GM12892 (cell line): Measurements from ENCODE around the gene PSME2.

Experiments used
- DNase-seq: peaks from one replicate; pipeline ENCODE4 v3.0.0; 2011; ENCODE audit not compliant: insufficient read length
- FAIRE-seq: peaks from 2 replicates; lab custom pipeline; 2011; peaks lifted over from hg19 to GRCh38; lab: Jason Lieb, UNC
- POLR2A ChIP-seq: IDR thresholded peaks from 2 replicates; pipeline ENCODE4 v1.6.1; 2011; ENCODE audit warnings: low read depth, low read length, control low read depth
- POLR2AphosphoS5 ChIP-seq: IDR thresholded peaks from 2 replicates; pipeline ENCODE4 v1.6.1; 2011; ENCODE audit warnings: low read depth, low read length, control low read depth
- TAF1 ChIP-seq: IDR thresholded peaks from 2 replicates; pipeline ENCODE4 v1.6.1; 2011; ENCODE audit warnings: low read depth, mild to moderate bottlenecking, control low read depth, low read length, borderline replicate concordance

Gene PSME2

DNA sequence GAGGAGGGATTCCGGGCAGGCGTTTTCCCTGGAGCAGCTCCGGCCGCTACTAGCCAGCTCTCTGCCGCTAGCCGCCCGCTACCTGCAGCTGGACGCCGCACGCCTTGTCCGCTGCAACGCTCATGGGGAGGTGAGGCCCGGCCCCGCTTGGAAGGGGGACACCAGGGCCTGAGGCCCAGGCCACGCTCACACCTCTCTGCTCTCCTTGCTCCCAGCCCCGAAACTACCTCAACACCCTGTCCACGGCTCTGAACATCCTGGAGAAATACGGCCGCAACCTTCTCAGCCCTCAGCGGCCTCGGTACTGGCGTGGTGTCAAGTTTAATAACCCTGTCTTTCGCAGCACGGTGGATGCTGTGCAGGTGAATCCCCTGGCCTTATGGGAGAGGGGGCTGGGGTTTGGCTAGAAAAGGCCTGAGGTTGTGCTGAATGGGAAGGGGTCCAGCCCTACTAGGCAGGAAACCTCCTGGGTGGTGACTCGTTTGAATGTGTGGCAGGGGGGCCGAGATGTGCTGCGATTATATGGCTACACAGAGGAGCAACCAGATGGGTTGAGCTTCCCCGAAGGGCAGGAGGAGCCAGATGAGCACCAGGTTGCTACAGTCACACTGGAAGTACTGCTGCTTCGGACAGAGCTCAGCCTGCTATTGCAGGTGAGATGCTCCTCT lies 1.5 kb upstream of the PSME2 start:
- FAIRE-seq (no peak), DNase-seq (no peak)
- TF ChIP-seq POLR2AphosphoS5 (no peak), TAF1 (no peak), POLR2A (no peak)

DNA sequence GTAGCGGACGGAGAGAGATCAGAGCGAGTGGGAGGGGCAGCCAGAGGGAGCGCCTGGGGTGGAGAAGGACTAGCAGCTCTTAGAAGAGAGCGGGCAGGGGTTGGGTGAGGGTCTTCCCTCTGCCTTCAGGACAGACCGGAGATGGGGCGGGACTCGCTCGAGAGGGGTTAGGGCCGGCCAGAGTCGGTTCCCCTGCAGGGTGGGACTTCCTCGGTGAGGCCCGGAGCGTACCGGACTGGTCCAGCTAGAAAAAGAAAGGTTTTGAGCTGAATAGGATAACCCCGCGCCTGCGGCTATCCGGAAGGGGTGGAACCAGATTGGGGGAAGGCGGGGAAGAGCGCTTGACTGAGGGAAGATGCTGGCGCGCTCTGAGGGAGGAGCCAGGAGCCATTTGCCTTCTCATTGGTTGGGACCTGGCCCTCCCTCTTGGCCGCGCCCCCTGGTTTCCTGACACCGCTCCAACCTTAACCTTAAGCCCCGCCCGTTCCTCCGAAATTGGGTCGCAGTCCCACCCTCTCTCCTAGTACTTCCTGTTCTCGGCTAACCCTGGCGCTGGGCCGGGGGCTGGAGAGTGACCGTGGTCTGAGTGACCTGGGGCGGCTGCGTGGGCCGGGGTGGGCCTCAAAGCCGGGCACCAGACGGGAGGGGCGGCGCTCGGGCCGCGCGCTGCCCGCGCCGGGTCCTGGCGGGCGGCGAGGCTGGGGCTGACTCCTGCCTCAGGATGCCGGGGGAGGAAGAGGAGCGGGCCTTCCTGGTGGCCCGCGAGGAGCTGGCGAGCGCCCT lies 759 bp upstream of the PSME2 start, which contains the start of gene RNF31:
RNF31 (plus strand) TSS at position 521 of the 783 bp plus-strand sequence; CDS start at position 722, 201 bp downstream.
- DNase-seq (peak; percentile 93), FAIRE-seq (peak; percentile 93)
- TF ChIP-seq POLR2A (peak; percentile 69), TAF1 (peak; percentile 41; the same call in 1 of the 2 replicates), POLR2AphosphoS5 (peak; percentile 58)

DNA sequence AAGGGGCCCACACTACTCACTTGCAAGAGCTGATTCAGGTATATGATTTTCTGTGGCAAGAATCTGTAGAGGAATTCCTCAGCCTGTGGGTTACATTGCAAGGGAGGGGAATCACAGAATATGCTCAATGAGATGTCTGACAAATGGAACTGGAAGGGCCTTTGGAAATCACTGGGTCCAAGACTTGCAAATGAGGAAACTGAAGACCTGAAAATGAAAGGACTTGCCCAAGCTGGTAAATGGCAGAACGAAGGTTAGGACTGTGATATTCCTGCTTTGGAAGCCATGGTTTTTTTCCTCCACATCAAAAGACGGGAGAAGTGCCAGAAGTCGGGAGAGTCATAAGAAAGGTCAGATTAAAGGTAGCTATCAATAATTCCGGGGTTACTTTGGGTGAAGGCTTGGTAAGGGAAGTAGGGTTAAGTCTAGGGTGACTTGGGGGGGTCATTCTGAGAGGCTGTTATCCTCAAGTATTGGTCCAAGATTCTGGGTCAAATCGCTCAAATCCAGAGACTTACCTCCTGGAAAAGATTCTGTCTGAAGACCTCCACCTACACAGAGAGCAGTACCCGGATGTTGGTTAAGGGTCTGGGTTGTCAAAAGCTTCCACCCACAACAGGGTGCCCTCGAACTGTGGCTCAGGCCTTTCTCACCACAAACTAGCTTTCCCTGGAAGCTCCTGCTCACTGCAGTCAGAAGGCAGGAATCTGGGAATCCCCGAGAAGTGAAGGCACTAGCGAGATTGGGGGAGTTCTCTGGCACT lies 539 bp downstream of the PSME2 start:
- TF ChIP-seq POLR2AphosphoS5 (no peak), TAF1 (no peak), POLR2A (no peak)
- DNase-seq (no peak), FAIRE-seq (no peak)

DNA sequence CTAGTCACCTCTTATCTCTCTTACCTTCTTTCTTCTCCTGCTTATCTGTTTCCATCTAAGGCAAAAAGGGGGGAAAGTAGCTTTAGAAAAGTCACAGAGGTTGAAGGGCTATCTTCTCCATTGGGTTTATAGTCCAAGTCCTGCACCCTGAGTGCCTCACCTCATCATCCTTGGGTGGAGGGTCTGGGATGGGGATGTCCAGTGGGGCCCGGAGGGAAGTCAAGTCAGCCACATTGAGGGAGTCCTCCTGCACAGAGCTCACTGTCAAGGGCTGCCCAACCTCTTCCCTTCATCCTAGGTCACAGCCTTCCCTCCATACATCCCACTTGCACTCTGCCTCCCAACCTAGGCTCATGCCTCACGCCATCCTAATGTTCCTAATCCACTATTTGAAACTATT lies 1.2 kb downstream of the PSME2 start:
- no peak for TF ChIP-seq TAF1
- no peak for TF ChIP-seq POLR2A
- no peak for TF ChIP-seq POLR2AphosphoS5
- DNase-seq (no peak), FAIRE-seq (no peak)

DNA sequence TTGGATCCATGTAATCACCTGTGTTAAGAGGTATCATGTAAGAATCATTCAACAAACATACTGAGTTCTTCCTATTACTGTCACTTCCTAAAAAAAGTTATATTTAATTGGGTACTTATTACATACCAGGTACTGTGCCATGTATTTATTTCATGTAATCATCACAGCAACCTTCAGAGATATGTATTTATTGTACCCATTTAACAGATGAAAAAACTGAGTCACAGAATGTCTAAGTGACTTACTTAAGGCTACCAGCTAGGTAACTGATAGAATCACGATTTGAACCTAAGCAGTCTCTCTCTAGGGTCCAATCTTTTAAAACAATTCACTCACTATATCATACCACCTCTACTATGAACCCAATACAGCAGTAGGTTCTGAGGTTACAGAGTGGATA lies 2.0 kb downstream of the PSME2 start:
- DNase-seq (no peak), FAIRE-seq (no peak)
- no peak for TF ChIP-seq POLR2AphosphoS5
- no peak for TF ChIP-seq POLR2A
- TF ChIP-seq TAF1, result no peak

DNA sequence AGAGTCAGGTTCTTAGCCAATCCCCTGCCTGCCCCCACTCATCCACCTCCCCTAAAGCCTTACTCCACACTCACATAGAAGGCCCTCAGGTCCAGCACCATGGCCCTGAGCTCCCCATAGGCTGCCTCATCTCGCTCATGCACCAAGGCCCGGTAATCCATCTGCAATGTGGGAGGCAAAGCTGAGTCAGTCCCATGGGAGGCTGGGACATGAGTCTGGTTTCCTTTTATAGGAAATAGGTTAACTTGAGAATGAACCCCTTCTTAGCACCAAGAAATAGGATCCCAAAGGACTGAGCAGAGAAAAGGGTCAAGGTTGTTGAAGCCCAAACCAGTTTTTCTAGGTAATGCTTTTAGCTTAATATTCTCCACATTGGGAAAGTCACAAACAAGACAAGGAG lies 2.9 kb downstream of the PSME2 start:
- no peak for TF ChIP-seq TAF1
- no peak for TF ChIP-seq POLR2AphosphoS5
- no peak; the same call in 1 of the 2 replicates for TF ChIP-seq POLR2A
- FAIRE-seq, result no peak
- DNase-seq, result no peak

DNA sequence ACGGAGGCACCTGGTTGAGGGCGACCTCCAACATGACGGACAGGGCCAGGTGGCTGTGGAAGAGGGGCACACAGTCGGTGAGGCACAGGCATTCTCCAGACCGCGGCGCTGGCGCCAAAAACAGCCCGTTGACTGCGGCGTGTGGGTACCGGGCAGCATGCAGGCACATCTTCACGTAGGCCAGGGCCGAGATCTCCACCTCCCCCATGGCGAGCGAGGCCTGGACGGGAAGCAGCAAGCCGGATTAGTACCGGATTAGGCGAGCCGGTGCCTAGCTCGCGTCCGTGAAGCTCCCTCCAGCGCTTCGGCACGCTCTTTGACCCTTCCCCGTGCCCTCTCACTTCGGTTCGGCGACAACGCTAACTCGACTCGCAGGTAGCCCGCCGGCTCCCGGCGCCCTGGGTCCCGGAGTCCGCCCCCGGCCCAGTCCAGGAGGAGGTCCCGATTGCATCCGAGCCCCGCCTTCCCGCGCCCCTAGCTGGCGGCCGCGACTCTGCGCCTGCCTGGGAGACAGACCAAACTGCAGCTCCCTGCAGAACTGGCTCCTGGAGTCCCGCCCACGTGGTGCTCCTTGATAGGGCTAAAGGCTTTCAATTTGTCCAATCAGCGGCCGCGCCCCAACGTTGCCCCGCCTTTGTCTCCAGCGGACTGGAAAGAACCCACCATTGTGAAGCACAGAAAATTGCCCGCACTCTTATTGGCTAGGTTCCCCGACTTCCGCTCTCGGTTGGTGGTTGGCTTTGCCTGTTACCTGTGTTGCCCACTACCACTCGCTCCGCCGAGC lies 5.1 kb downstream of the PSME2 start, which contains the start of gene EMC9:
EMC9 (minus strand) TSS at position 495 of the 784 bp plus-strand sequence; CDS start at position 208, 287 bp downstream.
- DNase-seq (peak; percentile 96), FAIRE-seq (peak; percentile 95)
- TF ChIP-seq POLR2AphosphoS5, result peak; percentile 86
- peak; percentile 90 for TF ChIP-seq POLR2A
- TF ChIP-seq TAF1, result peak; percentile 82; the same call in 1 of the 2 replicates

DNA sequence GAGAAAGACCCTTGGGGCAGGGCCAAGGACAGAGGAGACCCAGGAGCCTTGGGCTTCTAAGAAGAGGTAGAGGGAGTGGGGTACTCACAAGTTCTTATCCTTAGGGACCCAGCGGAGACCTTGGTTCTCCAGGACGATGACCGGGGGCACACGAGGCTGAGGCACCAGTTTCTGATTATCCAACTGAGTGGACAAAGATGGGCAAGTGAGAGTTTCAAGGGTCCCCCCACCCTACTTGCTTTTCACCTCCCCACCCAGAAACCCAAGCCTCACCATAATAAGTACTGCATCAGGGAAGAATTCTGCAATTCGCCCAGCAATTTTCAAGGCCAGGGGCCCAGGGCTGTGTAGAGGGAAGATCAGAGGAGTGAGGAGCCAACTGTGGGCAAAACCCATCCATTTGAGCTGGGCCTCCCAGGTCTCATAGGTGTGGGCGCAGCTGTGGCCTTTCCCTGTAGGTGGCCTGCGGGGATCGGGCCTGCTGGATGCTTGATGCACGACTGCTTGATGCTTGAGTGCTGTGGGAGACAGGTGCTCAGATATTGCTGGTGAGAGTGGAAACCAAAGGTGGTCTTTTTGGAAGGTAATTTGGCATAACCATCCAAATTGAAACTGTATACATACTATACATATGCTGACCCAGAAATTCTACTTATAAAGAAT lies 7.0 kb downstream of the PSME2 start:
- no peak for FAIRE-seq
- TF ChIP-seq TAF1 (no peak), POLR2A (peak; percentile 32; the same call in 1 of the 2 replicates), POLR2AphosphoS5 (peak; percentile 51; the same call in 1 of the 2 replicates)
- DNase-seq, result no peak

DNA sequence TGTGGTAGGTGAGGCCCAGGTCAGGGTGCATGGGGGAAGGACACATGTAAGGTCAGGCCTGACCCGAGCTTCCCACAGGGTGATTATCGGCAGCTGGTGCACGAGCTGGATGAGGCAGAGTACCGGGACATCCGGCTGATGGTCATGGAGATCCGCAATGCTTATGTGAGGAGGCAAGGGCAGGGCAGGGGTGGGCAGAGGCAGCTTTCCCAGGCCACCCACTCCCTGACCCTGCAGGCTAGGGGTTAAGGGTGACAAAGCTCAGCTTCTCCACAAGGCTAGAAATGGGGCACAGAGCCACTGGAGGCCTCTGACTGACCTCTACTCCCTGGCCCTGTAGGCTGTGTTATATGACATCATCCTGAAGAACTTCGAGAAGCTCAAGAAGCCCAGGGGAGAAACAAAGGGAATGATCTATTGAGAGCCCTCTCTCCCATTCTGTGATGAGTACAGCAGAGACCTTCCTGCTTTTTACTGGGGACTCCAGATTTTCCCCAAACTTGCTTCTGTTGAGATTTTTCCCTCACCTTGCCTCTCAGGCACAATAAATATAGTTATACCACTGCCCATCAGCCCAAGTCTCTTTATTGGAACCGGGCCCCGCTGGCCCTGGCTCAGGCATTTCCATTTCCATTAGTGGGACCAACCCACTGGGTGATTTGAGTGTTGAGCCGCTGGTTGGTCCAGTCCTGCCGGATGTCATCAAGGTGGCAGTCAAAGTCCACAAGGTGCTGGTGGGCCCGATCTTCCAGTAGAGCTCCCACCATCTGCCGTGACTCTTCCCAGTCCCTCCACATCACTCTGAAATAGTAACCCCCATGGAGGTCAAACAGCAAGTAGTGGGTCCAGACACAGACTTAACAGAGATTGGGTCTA lies 7.8 kb downstream of the PSME2 start:
- DNase-seq, result no peak
- TF ChIP-seq TAF1 (no peak), POLR2A (no peak), POLR2AphosphoS5 (no peak)
- no peak for FAIRE-seq
